ENCODE results near the gene LONP2.

The LONP2 gene

GRCh38 chr16:48329138-48329537 lies 85.0 kb downstream of the LONP2 start:
- H3K27ac ChIP-seq (ENCODE audit: low read length), result no peak overlapping the region
- no peak overlapping the region for H2AFZ ChIP-seq (ENCODE audit: low read length)
- no peak for DNase-seq
- no peaks in the 10 kb centered on the region for H3K9me2 ChIP-seq (replicated peaks; ENCODE audit: insufficient read depth, low read length)
- no peak for TF ChIP-seq CTCF (IDR thresholded peaks at IDR 0.05; ENCODE audit: low read length)
- no peak overlapping the region for H3K4me3 ChIP-seq (ENCODE audit: low read length)
- H3F3A ChIP-seq (ENCODE audit: insufficient read depth, low read length), result no peaks in the 10 kb centered on the region
- no peaks in the 10 kb centered on the region for H3K9me3 ChIP-seq (replicated peaks; ENCODE audit: insufficient read depth, low read length)
- H3K79me2 ChIP-seq (ENCODE audit: low read length), result no peaks in the 10 kb centered on the region
- H3K4me1 ChIP-seq (ENCODE audit: low read length), result no peaks in the 10 kb centered on the region
- H3K36me3 ChIP-seq (replicated peaks; ENCODE audit: insufficient read depth, low read length), result no peaks in the 10 kb centered on the region; the same call in 1 of the 2 replicates
- no peaks in the 10 kb centered on the region for H4K20me1 ChIP-seq (ENCODE audit: insufficient read depth, low read length)
- H3K9ac ChIP-seq (ENCODE audit: low read length), result no peak overlapping the region
- no peak overlapping the region for H3K4me2 ChIP-seq (ENCODE audit: low read depth, low read length)
- no peaks in the 10 kb centered on the region for H3K27me3 ChIP-seq (replicated peaks; ENCODE audit: insufficient read depth, low read length)

- Histone ChIP-seq H3K9me3 (replicated peaks; ENCODE audit: insufficient read depth, low read length) (no peaks in the 10 kb centered on the region), H3K79me2 (ENCODE audit: low read length) (no peaks in the 10 kb centered on the region)
- TF ChIP-seq EZH2phosphoT487 (IDR thresholded peaks at IDR 0.05; ENCODE audit: low read length) (no peak), CTCF (IDR thresholded peaks at IDR 0.05; ENCODE audit: low read length) (no peak)
Observed at GRCh38 chr16:48330189-48330840, 86.2 kb downstream of the LONP2 start.

GRCh38 chr16:48330841-48331192 lies 86.7 kb downstream of the LONP2 start:
- Histone ChIP-seq H3K9me3 (replicated peaks; ENCODE audit: insufficient read depth, low read length) (no peaks in the 10 kb centered on the region), H2AFZ (ENCODE audit: low read length) (no peak overlapping the region), H3K27me3 (replicated peaks; ENCODE audit: insufficient read depth, low read length) (no peaks in the 10 kb centered on the region), H3F3A (ENCODE audit: insufficient read depth, low read length) (no peaks in the 10 kb centered on the region), H3K27ac (ENCODE audit: low read length) (no peak overlapping the region), H3K4me2 (ENCODE audit: low read depth, low read length) (no peak overlapping the region), H4K20me1 (ENCODE audit: insufficient read depth, low read length) (no peaks in the 10 kb centered on the region), H3K4me1 (ENCODE audit: low read length) (no peaks in the 10 kb centered on the region), H3K36me3 (replicated peaks; ENCODE audit: insufficient read depth, low read length) (no peaks in the 10 kb centered on the region; the same call in 1 of the 2 replicates), H3K79me2 (ENCODE audit: low read length) (no peaks in the 10 kb centered on the region), H3K9ac (ENCODE audit: low read length) (no peak overlapping the region), H3K9me2 (replicated peaks; ENCODE audit: insufficient read depth, low read length) (no peaks in the 10 kb centered on the region), H3K4me3 (ENCODE audit: low read length) (no peak overlapping the region)
- DNase-seq, result no peak
- no peak for TF ChIP-seq CTCF (IDR thresholded peaks at IDR 0.05; ENCODE audit: low read length)
- TF ChIP-seq EZH2phosphoT487 (IDR thresholded peaks at IDR 0.05; ENCODE audit: low read length), result no peak
- no peak for TF ChIP-seq EZH2 (optimal IDR thresholded peaks at IDR 0.05; ENCODE audit: low read depth, low read length)

More at GRCh38 chr16:48330189-48330840, 86.2 kb downstream of the LONP2 start:
- Histone ChIP-seq H3K36me3 (replicated peaks; ENCODE audit: insufficient read depth, low read length) (no peaks in the 10 kb centered on the region; the same call in 1 of the 2 replicates), H3K9ac (ENCODE audit: low read length) (no peak overlapping the region), H3K4me2 (ENCODE audit: low read depth, low read length) (no peak overlapping the region), H3K27ac (ENCODE audit: low read length) (no peak overlapping the region), H2AFZ (ENCODE audit: low read length) (no peak overlapping the region), H3K4me1 (ENCODE audit: low read length) (no peaks in the 10 kb centered on the region), H3K27me3 (replicated peaks; ENCODE audit: insufficient read depth, low read length) (no peaks in the 10 kb centered on the region), H3K9me2 (replicated peaks; ENCODE audit: insufficient read depth, low read length) (no peaks in the 10 kb centered on the region), H3F3A (ENCODE audit: insufficient read depth, low read length) (no peaks in the 10 kb centered on the region), H3K4me3 (ENCODE audit: low read length) (no peak overlapping the region), H4K20me1 (ENCODE audit: insufficient read depth, low read length) (no peaks in the 10 kb centered on the region)
- no peak for DNase-seq
